Inflammatory macrophage treated with lipopolysaccharide for 1 hour (primary cell): Measurements from ENCODE around the gene RRP12.
A peak's percentile ranks its signal among the peaks of the same experiment; 100 is the strongest.
"Not testable (repeated sequence)": the region's sequence is repeated elsewhere in the genome, so short reads cannot be mapped to it uniquely, and the experiment has no call there.

Experiments used
- DNase-seq, 2 donors: peaks; one replicate each; pipeline ENCODE4 v3.0.0-alpha.2; 2020 to 2022

Gene RRP12

GRCh38 chr10:97400665-97401454 is at the start of gene RRP12:
TSS of gene RRP12 (minus strand) at chr10:97401340. CDS start at chr10:97401231, 109 bp downstream.
- peak; percentile 98 to 99 for DNase-seq

- DNase-seq: no peak
Observed at GRCh38 chr10:97450828-97451227, 49.7 kb upstream of the RRP12 start.

- DNase-seq: peak; percentile 94
Observed at GRCh38 chr10:97445722-97446639, 44.8 kb upstream of the RRP12 start, which contains the start of the genes EXOSC1 and ZDHHC16. TSS of gene EXOSC1 (minus strand) at chr10:97446006. CDS start at chr10:97445985, 21 bp downstream. TSS of gene ZDHHC16 (plus strand) at chr10:97446175. CDS start at chr10:97451676, 5,501 bp downstream.

- no peak for DNase-seq
Observed at GRCh38 chr10:97445357-97445721, 44.2 kb upstream of the RRP12 start.

GRCh38 chr10:97444212-97444611 is 43.1 kb upstream of the RRP12 start:
- no peak for DNase-seq

- DNase-seq: no peak
Observed at GRCh38 chr10:97442277-97442676, 41.1 kb upstream of the RRP12 start.

- no peak for DNase-seq
Observed at GRCh38 chr10:97435211-97435610, 34.1 kb upstream of the RRP12 start.

- DNase-seq: no peak
Observed at GRCh38 chr10:97434557-97434956, 33.4 kb upstream of the RRP12 start.

- no peak for DNase-seq
Observed at GRCh38 chr10:97434055-97434454, 32.9 kb upstream of the RRP12 start.

GRCh38 chr10:97428572-97428981 is 27.4 kb upstream of the RRP12 start:
- peak; percentile 18 to 43 for DNase-seq

- peak; percentile 29 to 52 for DNase-seq
Observed at GRCh38 chr10:97427571-97428179, 26.5 kb upstream of the RRP12 start.

GRCh38 chr10:97426776-97427570 is 25.8 kb upstream of the RRP12 start:
- no peak for DNase-seq

- DNase-seq: peak; percentile 93 to 97
Observed at GRCh38 chr10:97425964-97426775, 25.0 kb upstream of the RRP12 start, which contains the start of gene PGAM1. TSS of gene PGAM1 (plus strand) at chr10:97426191. CDS start at chr10:97426308, 117 bp downstream.

GRCh38 chr10:97423757-97424098 is 22.6 kb upstream of the RRP12 start:
- DNase-seq: peak; percentile 36 to 55

GRCh38 chr10:97416565-97416964 is 15.4 kb upstream of the RRP12 start:
- DNase-seq: no peak

GRCh38 chr10:97412891-97413304 is 11.8 kb upstream of the RRP12 start:
- DNase-seq: no peak

GRCh38 chr10:97411406-97411805 is 10.3 kb upstream of the RRP12 start:
- DNase-seq: peak; percentile 51 to 74

GRCh38 chr10:97408496-97408992 is 7.4 kb upstream of the RRP12 start:
- peak; percentile 52 to 65 for DNase-seq

- DNase-seq: no peak
Observed at GRCh38 chr10:97407952-97408248, 6.8 kb upstream of the RRP12 start.

GRCh38 chr10:97407211-97407951 is 6.2 kb upstream of the RRP12 start:
- DNase-seq: peak; percentile 74 to 86

GRCh38 chr10:97406483-97406882 is 5.3 kb upstream of the RRP12 start:
- not testable (repeated sequence) for DNase-seq
